ENCODE results near the gene GSTK1.

Gene GSTK1

DNA sequence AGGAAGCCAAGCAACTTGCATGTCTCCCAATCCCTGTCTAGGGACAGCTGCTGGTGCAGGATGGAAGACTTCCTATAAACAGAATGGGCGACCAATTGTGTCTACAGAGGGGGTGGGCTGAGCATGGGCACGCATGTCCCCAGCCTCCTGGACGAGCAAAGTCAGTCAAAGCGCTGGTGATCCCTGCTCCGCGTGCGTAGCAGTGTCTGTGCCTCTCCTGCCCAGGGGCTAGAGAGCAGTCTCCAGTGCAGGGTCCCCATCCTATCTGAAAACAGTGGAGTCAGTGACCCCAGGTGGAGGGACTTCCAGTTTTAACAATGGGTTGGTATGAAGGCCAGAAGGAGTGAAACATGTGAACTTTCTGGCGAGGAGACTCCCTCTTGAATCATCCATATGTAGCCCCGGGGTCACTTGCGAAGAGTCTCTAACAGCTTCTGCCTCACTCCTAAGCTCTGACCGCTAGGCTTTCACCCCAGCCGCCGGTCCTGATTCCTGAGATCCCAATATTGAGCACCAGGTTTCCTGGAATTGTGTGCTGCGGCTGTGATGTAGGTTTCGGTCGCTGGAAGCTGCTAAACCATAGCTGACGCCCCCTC, 24.2 kb downstream of the GSTK1 start:
- no peak overlapping the region for H2BK12ac ChIP-seq (ENCODE audit: low read length)
- H4K8ac ChIP-seq (ENCODE audit: low read depth, low read length), result no peak overlapping the region
- WGBS, 2 donors (ENCODE audit: extremely low coverage in 2 of 2, insufficient read length in 2 of 2, insufficient replicate concordance in 1 of 2), result no CpG with 5 or more reads among the region's 17 CpGs
- peaks cover 9 to 30% of the 10 kb centered on the region in 2 donors for H3K36me3 ChIP-seq (replicated peaks in 1 of 2; ENCODE audit: control insufficient read depth in 2 of 2, insufficient read depth in 2 of 2, low read length in 2 of 2)
- peak overlapping the region; percentile 5 for H4K91ac ChIP-seq (ENCODE audit: low read depth, low read length, poor library complexity)
- H3K9me3 ChIP-seq (replicated peaks in 1 of 2; ENCODE audit: control insufficient read depth in 2 of 2, insufficient read depth in 1 of 2, low read depth in 1 of 2, low read length in 2 of 2), result peaks cover 6 to 14% of the 10 kb centered on the region in 2 donors
- peak overlapping the region; percentile 3 for H3K14ac ChIP-seq (ENCODE audit: low read length)
- DNase-seq (ENCODE audit: low spot score), result no peak
- peak overlapping the region in 1 of 2 donors; percentile 60 for H3K4me3 ChIP-seq (ENCODE audit: low read length in 2 of 2)
- peak overlapping the region; percentile 97 for H2AFZ ChIP-seq (ENCODE audit: low read length)
- H2AK5ac ChIP-seq (ENCODE audit: low read depth, low read length), result peak overlapping the region; percentile 98
- no peak overlapping the region for H3K4me2 ChIP-seq (ENCODE audit: insufficient read depth, low read length, poor library complexity, severe bottlenecking)
- H2BK15ac ChIP-seq (ENCODE audit: low read length), result peak overlapping the region; percentile 52
- H3K27me3 ChIP-seq (ENCODE audit: control insufficient read depth in 3 of 3, insufficient read depth in 3 of 3, low read depth in 1 of 3, low read length in 3 of 3), result peaks cover 0 to 3% (median 0%) of the 10 kb centered on the region in 3 experiments
- no peak overlapping the region for H2BK120ac ChIP-seq (ENCODE audit: low read depth, low read length)
- H3K9ac ChIP-seq (ENCODE audit: low read depth, low read length, poor library complexity), result no peak overlapping the region
- H3K23ac ChIP-seq (ENCODE audit: low read depth, low read length, poor library complexity), result peak overlapping the region; percentile 93
- H2BK5ac ChIP-seq (ENCODE audit: low read length), result no peak overlapping the region
- H3K79me1 ChIP-seq (ENCODE audit: low read depth, low read length), result peaks cover 2% of the 10 kb centered on the region
- H3K4me1 ChIP-seq (ENCODE audit: control insufficient read depth in 2 of 2, insufficient read depth in 1 of 2, low read depth in 1 of 2, low read length in 2 of 2), result peaks cover 12 to 15% of the 10 kb centered on the region in 2 donors
- peak overlapping the region; percentile 34 for H3K27ac ChIP-seq (replicated peaks; ENCODE audit: low read length)
- peak overlapping the region; percentile 97 for H3K18ac ChIP-seq (ENCODE audit: low read length)
- H3K4ac ChIP-seq (ENCODE audit: low read length), result no peak overlapping the region

DNA sequence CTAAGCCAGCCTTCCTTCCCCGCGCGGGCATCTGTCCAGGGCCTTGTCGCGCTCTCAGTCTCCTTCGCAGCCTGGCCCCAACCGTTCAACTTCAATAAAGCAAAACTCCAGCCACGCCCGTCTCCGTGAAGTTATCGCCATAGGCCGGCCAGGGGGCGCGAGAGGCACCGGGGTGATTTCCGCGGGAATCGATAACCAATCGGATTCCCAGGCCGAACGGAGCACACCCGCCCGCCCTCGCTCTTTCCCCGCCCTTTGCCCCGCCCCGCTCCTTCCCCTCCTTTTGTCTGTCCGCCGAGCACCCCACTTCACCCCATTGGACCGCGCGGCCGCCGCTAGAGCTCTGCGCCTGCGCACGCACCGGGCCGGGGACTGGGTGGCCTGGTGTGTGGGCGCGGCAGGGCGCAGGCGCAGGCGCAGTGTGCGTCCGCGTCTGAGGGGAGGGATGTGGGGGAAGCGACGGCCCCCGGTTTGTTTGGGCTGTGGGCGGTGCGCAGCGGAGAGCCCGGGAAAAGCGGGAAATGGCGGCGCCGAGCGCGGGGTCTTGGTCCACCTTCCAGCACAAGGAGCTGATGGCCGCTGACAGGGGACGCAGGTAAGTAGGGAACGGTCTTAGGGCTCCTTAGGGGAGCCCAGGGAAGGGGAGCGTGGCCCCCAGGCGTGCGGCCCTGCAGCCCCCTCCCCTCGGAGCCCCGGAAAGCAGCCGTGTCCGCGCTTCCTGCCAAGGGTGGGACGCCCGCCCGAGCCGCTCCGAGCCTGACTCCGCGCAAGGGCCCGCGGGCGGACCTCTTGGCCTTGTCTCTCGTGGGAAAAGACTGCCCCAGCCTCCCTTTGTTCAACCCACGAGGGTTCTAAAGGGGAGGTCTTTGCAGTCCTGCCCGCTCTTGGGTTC, 24.9 kb downstream of the GSTK1 start, which contains the start of gene CASP2:
Gene CASP2, plus strand, starts transcription at position 417 of the 892 bp plus-strand sequence. Its CDS starts 105 bp downstream, at position 522.
- Histone ChIP-seq H2BK12ac (ENCODE audit: low read length) (no peak within 1 kb of the TSS), H3K4ac (ENCODE audit: low read length) (no peak within 1 kb of the TSS), H2BK120ac (ENCODE audit: low read depth, low read length) (no peak within 1 kb of the TSS), H2BK5ac (ENCODE audit: low read length) (peak within 1 kb of the TSS; percentile 95), H3K23ac (ENCODE audit: low read depth, low read length, poor library complexity) (peak within 1 kb of the TSS; percentile 93), H3K79me1 (ENCODE audit: low read depth, low read length) (peaks cover 2% of the 10 kb centered on the region), H3K9ac (ENCODE audit: low read depth, low read length, poor library complexity) (peak within 1 kb of the TSS; percentile 90), H3K4me2 (ENCODE audit: insufficient read depth, low read length, poor library complexity, severe bottlenecking) (peak within 1 kb of the TSS; percentile 58), H3K4me3 (ENCODE audit: low read length in 2 of 2) (peak within 1 kb of the TSS; percentile 60 to 96), H3K27me3 (ENCODE audit: control insufficient read depth in 3 of 3, insufficient read depth in 3 of 3, low read depth in 1 of 3, low read length in 3 of 3) (peaks cover 0 to 3% (median 0%) of the 10 kb centered on the region in 3 experiments), H2BK15ac (ENCODE audit: low read length) (peak within 1 kb of the TSS; percentile 83), H4K91ac (ENCODE audit: low read depth, low read length, poor library complexity) (peak within 1 kb of the TSS; percentile 5), H4K8ac (ENCODE audit: low read depth, low read length) (no peak within 1 kb of the TSS), H2AK5ac (ENCODE audit: low read depth, low read length) (peak within 1 kb of the TSS; percentile 98), H3K14ac (ENCODE audit: low read length) (peak within 1 kb of the TSS; percentile 47), H3K27ac (replicated peaks; ENCODE audit: low read length) (peak within 1 kb of the TSS; percentile 53), H3K9me3 (replicated peaks in 1 of 2; ENCODE audit: control insufficient read depth in 2 of 2, insufficient read depth in 1 of 2, low read depth in 1 of 2, low read length in 2 of 2) (peaks cover 6 to 14% of the 10 kb centered on the region in 2 donors), H3K4me1 (ENCODE audit: control insufficient read depth in 2 of 2, insufficient read depth in 1 of 2, low read depth in 1 of 2, low read length in 2 of 2) (peaks cover 12 to 15% of the 10 kb centered on the region in 2 donors), H3K36me3 (replicated peaks in 1 of 2; ENCODE audit: control insufficient read depth in 2 of 2, insufficient read depth in 2 of 2, low read length in 2 of 2) (peaks cover 12 to 38% of the 10 kb centered on the region in 2 donors), H3K18ac (ENCODE audit: low read length) (peak within 1 kb of the TSS; percentile 97), H2AFZ (ENCODE audit: low read length) (peak within 1 kb of the TSS; percentile 97)
- peak; percentile 97 for DNase-seq (ENCODE audit: low spot score)
- no CpG with 5 or more reads among the region's 84 CpGs for WGBS, 2 donors (ENCODE audit: extremely low coverage in 2 of 2, insufficient read length in 2 of 2, insufficient replicate concordance in 1 of 2)

- peaks cover 6 to 14% of the 10 kb centered on the region in 2 donors for H3K9me3 ChIP-seq (replicated peaks in 1 of 2; ENCODE audit: control insufficient read depth in 2 of 2, insufficient read depth in 1 of 2, low read depth in 1 of 2, low read length in 2 of 2)
- no peak overlapping the region for H2AK5ac ChIP-seq (ENCODE audit: low read depth, low read length)
- H3K9ac ChIP-seq (ENCODE audit: low read depth, low read length, poor library complexity), result peak overlapping the region; percentile 5
- no peak for DNase-seq (ENCODE audit: low spot score)
- WGBS, 2 donors (ENCODE audit: extremely low coverage in 2 of 2, insufficient read length in 2 of 2, insufficient replicate concordance in 1 of 2), result no CpG with 5 or more reads among the region's 11 CpGs
- no peak overlapping the region for H3K14ac ChIP-seq (ENCODE audit: low read length)
- H3K4me1 ChIP-seq (ENCODE audit: control insufficient read depth in 2 of 2, insufficient read depth in 1 of 2, low read depth in 1 of 2, low read length in 2 of 2), result peaks cover 12 to 15% of the 10 kb centered on the region in 2 donors
- peak overlapping the region; percentile 58 for H3K4me2 ChIP-seq (ENCODE audit: insufficient read depth, low read length, poor library complexity, severe bottlenecking)
- peak overlapping the region; percentile 60 to 96 for H3K4me3 ChIP-seq (ENCODE audit: low read length in 2 of 2)
- H3K79me1 ChIP-seq (ENCODE audit: low read depth, low read length), result peaks cover 2% of the 10 kb centered on the region
- no peak overlapping the region for H2BK15ac ChIP-seq (ENCODE audit: low read length)
- peak overlapping the region; percentile 95 for H2BK5ac ChIP-seq (ENCODE audit: low read length)
- H2AFZ ChIP-seq (ENCODE audit: low read length), result peak overlapping the region; percentile 97
- no peak overlapping the region for H3K4ac ChIP-seq (ENCODE audit: low read length)
- H4K91ac ChIP-seq (ENCODE audit: low read depth, low read length, poor library complexity), result no peak overlapping the region
- peaks cover 0 to 3% (median 0%) of the 10 kb centered on the region in 3 experiments for H3K27me3 ChIP-seq (ENCODE audit: control insufficient read depth in 3 of 3, insufficient read depth in 3 of 3, low read depth in 1 of 3, low read length in 3 of 3)
- peaks cover 15 to 44% of the 10 kb centered on the region in 2 donors for H3K36me3 ChIP-seq (replicated peaks in 1 of 2; ENCODE audit: control insufficient read depth in 2 of 2, insufficient read depth in 2 of 2, low read length in 2 of 2)
- H3K18ac ChIP-seq (ENCODE audit: low read length), result no peak overlapping the region
- H2BK12ac ChIP-seq (ENCODE audit: low read length), result no peak overlapping the region
- no peak overlapping the region for H3K23ac ChIP-seq (ENCODE audit: low read depth, low read length, poor library complexity)
- no peak overlapping the region for H4K8ac ChIP-seq (ENCODE audit: low read depth, low read length)
- no peak overlapping the region for H3K27ac ChIP-seq (replicated peaks; ENCODE audit: low read length)
- H2BK120ac ChIP-seq (ENCODE audit: low read depth, low read length), result no peak overlapping the region
Measured at GRCh38 chr7:143288836-143289235, 25.6 kb downstream of the GSTK1 start.

GRCh38 chr7:143289421-143289820, 26.2 kb downstream of the GSTK1 start:
- H2BK120ac ChIP-seq (ENCODE audit: low read depth, low read length), result no peak overlapping the region
- H3K23ac ChIP-seq (ENCODE audit: low read depth, low read length, poor library complexity), result no peak overlapping the region
- no CpG with 5 or more reads among the region's 6 CpGs for WGBS, 2 donors (ENCODE audit: extremely low coverage in 2 of 2, insufficient read length in 2 of 2, insufficient replicate concordance in 1 of 2)
- no peak overlapping the region for H2BK5ac ChIP-seq (ENCODE audit: low read length)
- H4K8ac ChIP-seq (ENCODE audit: low read depth, low read length), result no peak overlapping the region
- no peak overlapping the region for H2BK12ac ChIP-seq (ENCODE audit: low read length)
- H3K4me1 ChIP-seq (ENCODE audit: control insufficient read depth in 2 of 2, insufficient read depth in 1 of 2, low read depth in 1 of 2, low read length in 2 of 2), result peaks cover 12 to 15% of the 10 kb centered on the region in 2 donors
- DNase-seq (ENCODE audit: low spot score), result no peak
- no peak overlapping the region for H2BK15ac ChIP-seq (ENCODE audit: low read length)
- peaks cover 3% of the 10 kb centered on the region for H3K79me1 ChIP-seq (ENCODE audit: low read depth, low read length)
- peak overlapping the region; percentile 58 for H3K4me2 ChIP-seq (ENCODE audit: insufficient read depth, low read length, poor library complexity, severe bottlenecking)
- H3K27me3 ChIP-seq (ENCODE audit: control insufficient read depth in 3 of 3, insufficient read depth in 3 of 3, low read depth in 1 of 3, low read length in 3 of 3), result peaks cover 0 to 3% (median 0%) of the 10 kb centered on the region in 3 experiments
- peaks cover 6 to 14% of the 10 kb centered on the region in 2 donors for H3K9me3 ChIP-seq (replicated peaks in 1 of 2; ENCODE audit: control insufficient read depth in 2 of 2, insufficient read depth in 1 of 2, low read depth in 1 of 2, low read length in 2 of 2)
- H3K27ac ChIP-seq (replicated peaks; ENCODE audit: low read length), result no peak overlapping the region
- no peak overlapping the region for H2AFZ ChIP-seq (ENCODE audit: low read length)
- H3K4me3 ChIP-seq (ENCODE audit: low read length in 2 of 2), result peak overlapping the region; percentile 60 to 96
- no peak overlapping the region for H3K14ac ChIP-seq (ENCODE audit: low read length)
- H3K18ac ChIP-seq (ENCODE audit: low read length), result no peak overlapping the region
- peaks cover 19 to 50% of the 10 kb centered on the region in 2 donors for H3K36me3 ChIP-seq (replicated peaks in 1 of 2; ENCODE audit: control insufficient read depth in 2 of 2, insufficient read depth in 2 of 2, low read length in 2 of 2)
- no peak overlapping the region for H2AK5ac ChIP-seq (ENCODE audit: low read depth, low read length)
- no peak overlapping the region for H3K4ac ChIP-seq (ENCODE audit: low read length)
- H4K91ac ChIP-seq (ENCODE audit: low read depth, low read length, poor library complexity), result no peak overlapping the region
- H3K9ac ChIP-seq (ENCODE audit: low read depth, low read length, poor library complexity), result no peak overlapping the region
